ENCODE data around the gene CTNNA3. TPM values are rescaled to one million over a fixed set of nuclear protein-coding genes. Genes with fewer than 3 reads are reported as not detected.
"Not testable (repeated sequence)": the region's sequence is repeated elsewhere in the genome, so short reads cannot be mapped to it uniquely, and the experiment has no call there.

Gene CTNNA3
- total RNA-seq, 2 donors from 2014 or later, result 0.37 to 1.1 TPM

GRCh38 chr10:67539312-67539711 lies 156.7 kb downstream of the CTNNA3 start:
- Histone ChIP-seq H3K27ac (no peak overlapping the region), H3K4me3 (no peak overlapping the region), H3K9ac (ENCODE audit: low read depth in 2 of 2, low read length in 2 of 2) (no peak overlapping the region), H3K9me3 (no peaks in the 10 kb centered on the region), H3K36me3 (no peaks in the 10 kb centered on the region), H3K27me3 (no peaks in the 10 kb centered on the region), H3K4me1 (no peaks in the 10 kb centered on the region)
- intact Hi-C loops (cut with DNase I), result no loop called here
- TF ChIP-seq CTCF (IDR thresholded peaks at IDR 0.05), result no peak
- no peak for DNase-seq

GRCh38 chr10:67537906-67538305 lies 158.1 kb downstream of the CTNNA3 start:
- intact Hi-C loops (cut with DNase I), result no loop called here

DNA sequence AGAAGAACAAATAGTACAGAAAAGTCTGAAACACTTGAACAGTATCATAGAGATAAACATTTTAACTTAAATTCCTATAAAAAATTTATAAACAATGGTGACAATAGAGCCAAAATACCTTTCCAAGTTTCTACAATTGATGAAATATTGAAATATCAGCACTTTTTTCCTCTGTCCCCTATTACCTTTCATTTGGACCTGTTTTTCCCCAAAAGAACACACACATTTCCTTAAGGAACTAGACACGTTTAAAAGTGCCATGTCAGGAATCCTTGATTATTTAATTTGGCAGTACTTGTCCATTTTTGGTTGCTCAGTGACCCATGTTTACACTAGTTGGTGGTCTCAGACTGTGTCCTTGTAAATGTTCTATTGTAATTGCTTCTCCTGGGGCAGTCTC lies 162.6 kb downstream of the CTNNA3 start:
- H3K4me1 ChIP-seq, result no peaks in the 10 kb centered on the region
- DNase-seq, result no peak
- no peaks in the 10 kb centered on the region for H3K9me3 ChIP-seq
- intact Hi-C loops (cut with DNase I), result no loop called here
- no peak overlapping the region for H3K4me3 ChIP-seq
- no peaks in the 10 kb centered on the region for H3K36me3 ChIP-seq
- no peak overlapping the region for H3K27ac ChIP-seq
- TF ChIP-seq CTCF (IDR thresholded peaks at IDR 0.05), result no peak
- no peak overlapping the region for H3K9ac ChIP-seq (ENCODE audit: low read depth in 2 of 2, low read length in 2 of 2)
- no peaks in the 10 kb centered on the region for H3K27me3 ChIP-seq

More at GRCh38 chr10:67537906-67538305, 158.1 kb downstream of the CTNNA3 start:
- Histone ChIP-seq H3K4me1 (no peaks in the 10 kb centered on the region), H3K27ac (no peak overlapping the region), H3K27me3 (no peaks in the 10 kb centered on the region), H3K4me3 (no peak overlapping the region), H3K9ac (ENCODE audit: low read depth in 2 of 2, low read length in 2 of 2) (no peak overlapping the region), H3K9me3 (no peaks in the 10 kb centered on the region), H3K36me3 (no peaks in the 10 kb centered on the region)
- DNase-seq, result no peak
- TF ChIP-seq CTCF (IDR thresholded peaks at IDR 0.05), result no peak

- intact Hi-C loops (cut with DNase I); H3K36me3 ChIP-seq; H3K9ac ChIP-seq (ENCODE audit: low read depth in 2 of 2, low read length in 2 of 2); H3K9me3 ChIP-seq; DNase-seq; H3K4me3 ChIP-seq; H3K27ac ChIP-seq; H3K27me3 ChIP-seq; H3K4me1 ChIP-seq: not testable (repeated sequence)
Measured at GRCh38 chr10:67530990-67531389, 165.0 kb downstream of the CTNNA3 start.

- Histone ChIP-seq H3K9me3 (no peaks in the 10 kb centered on the region), H3K27me3 (no peaks in the 10 kb centered on the region), H3K4me1 (no peaks in the 10 kb centered on the region), H3K4me3 (no peak overlapping the region), H3K36me3 (no peaks in the 10 kb centered on the region), H3K9ac (ENCODE audit: low read depth in 2 of 2, low read length in 2 of 2) (no peak overlapping the region), H3K27ac (no peak overlapping the region)
- no peak for DNase-seq
- no peak for TF ChIP-seq CTCF (IDR thresholded peaks at IDR 0.05)
- intact Hi-C loops (cut with DNase I), result no loop called here
Measured at GRCh38 chr10:67527351-67527750, 168.6 kb downstream of the CTNNA3 start.

- no peak for TF ChIP-seq CTCF (IDR thresholded peaks at IDR 0.05)
- no peak overlapping the region for H3K27ac ChIP-seq
- no peak for DNase-seq
- H3K27me3 ChIP-seq, result no peaks in the 10 kb centered on the region
- H3K36me3 ChIP-seq, result no peaks in the 10 kb centered on the region
- intact Hi-C loops (cut with DNase I), result no loop called here
- no peaks in the 10 kb centered on the region for H3K9me3 ChIP-seq
- H3K4me3 ChIP-seq, result no peak overlapping the region
- H3K4me1 ChIP-seq, result no peaks in the 10 kb centered on the region
- no peak overlapping the region for H3K9ac ChIP-seq (ENCODE audit: low read depth in 2 of 2, low read length in 2 of 2)
Measured at GRCh38 chr10:67521546-67521945, 174.4 kb downstream of the CTNNA3 start.

Measured in colonic mucosa (tissue), 4 donors.